Cardiac atrium fibroblast (primary cell): ENCODE data around the gene UTP14C. TPM values are rescaled to one million over a fixed set of nuclear protein-coding genes. Genes with fewer than 3 reads are reported as not detected.

Experiments
- total RNA-seq: library from RNA; depleted of rRNA; stranded (reverse); fragments of >200 nt; gene quantifications from 2 replicates; pipeline ENCODE4 v1.2.3, GENCODE V29; 2015

Gene UTP14C
- total RNA-seq: 10.3 and 15.7 TPM in 2 replicates

DNA sequence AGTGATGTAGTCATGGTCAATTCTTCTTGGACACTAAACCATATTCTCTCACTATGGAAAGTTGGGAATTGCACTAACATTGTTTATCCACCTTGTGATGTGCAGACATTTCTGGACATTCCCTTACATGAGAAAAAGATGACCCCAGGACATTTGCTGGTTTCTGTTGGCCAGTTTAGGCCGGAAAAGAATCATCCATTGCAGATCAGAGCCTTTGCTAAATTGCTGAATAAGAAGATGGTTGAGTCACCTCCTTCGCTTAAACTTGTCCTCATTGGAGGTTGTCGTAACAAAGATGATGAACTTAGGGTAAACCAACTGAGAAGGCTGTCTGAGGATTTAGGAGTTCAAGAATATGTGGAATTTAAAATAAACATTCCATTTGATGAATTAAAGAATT, at the start of gene UTP14C:
Gene UTP14C, plus strand, starts transcription at position 211 of the 400 bp plus-strand sequence. CDS start 4,114 bp downstream, outside the sequence.

GRCh38 chr13:52010890-52011631, 13.4 kb upstream of the UTP14C start, which contains the start of gene ATP7B:
Gene ATP7B (minus strand): TSS chr13:52011450. CDS start chr13:52011337, 113 bp downstream.

DNA sequence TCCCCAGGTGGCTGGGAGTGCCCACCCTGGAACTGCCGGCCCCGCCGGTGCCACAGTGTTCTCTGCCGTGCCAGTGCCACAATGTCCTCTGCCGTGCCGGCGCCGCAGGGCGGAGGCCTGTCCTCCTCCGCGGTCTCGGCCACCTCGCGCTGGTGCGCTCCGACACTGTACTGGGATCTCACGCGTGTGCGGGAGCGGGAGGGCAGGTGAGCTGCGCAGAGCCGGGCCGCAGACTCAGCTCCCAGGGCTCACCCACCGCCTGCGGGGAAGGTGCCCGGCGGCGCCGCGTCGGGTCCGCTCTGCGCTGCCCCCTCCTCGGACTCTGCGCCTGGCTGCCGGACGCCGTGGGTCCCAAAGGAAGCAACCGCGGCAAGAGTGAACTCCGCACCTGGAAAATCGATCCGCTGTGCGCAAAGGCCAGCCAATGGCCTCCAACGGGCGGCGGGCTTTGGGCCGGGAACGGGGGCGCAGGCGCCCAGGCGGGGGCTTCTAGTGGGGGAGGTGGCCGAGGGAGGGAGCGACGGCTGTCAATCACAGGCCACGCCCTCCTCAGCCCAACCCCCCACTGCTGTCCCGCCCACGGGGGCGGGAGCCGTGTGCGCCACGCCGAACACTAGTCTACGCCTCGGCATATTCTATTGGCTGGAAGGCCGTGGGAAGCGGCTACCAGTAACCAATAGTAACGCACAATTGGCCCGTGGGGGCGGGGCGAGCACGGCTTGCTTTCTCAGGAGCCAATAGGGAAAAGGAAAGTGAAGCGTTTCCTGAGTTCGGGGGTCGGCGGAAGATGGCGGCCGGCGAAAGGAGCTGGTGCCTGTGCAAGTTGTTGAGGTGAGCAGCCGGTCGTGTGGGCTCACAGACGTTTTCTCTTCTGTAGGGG, 12.6 kb upstream of the UTP14C start, which contains the start of gene ALG11:
Gene ALG11, plus strand, starts transcription at position 767 of the 880 bp plus-strand sequence. Its CDS starts 21 bp downstream, at position 788.

Other genes with a start within 250 kb of the UTP14C start
- gene DHRS12, start 220.5 kb upstream of the UTP14C start, total RNA-seq: 0.54 and 9.6 TPM in 2 replicates
- not detected in 2 replicates for gene TMEM272, start 179.5 kb upstream of the UTP14C start, total RNA-seq
- gene CCDC70, start 162.7 kb upstream of the UTP14C start, total RNA-seq: not detected in 2 replicates
- 5.2 and 6.0 TPM in 2 replicates for gene ATP7B, start 13.2 kb upstream of the UTP14C start, total RNA-seq
- gene ALG11, start 12.3 kb upstream of the UTP14C start, total RNA-seq: 29.8 and 48.9 TPM in 2 replicates
- gene NEK5, start 104.4 kb downstream of the UTP14C start, total RNA-seq: under 0.01 TPM in 1 of 2 replicates, not detected in the other
- 4.9 and 6.7 TPM in 2 replicates for gene NEK3, start 134.9 kb downstream of the UTP14C start, total RNA-seq